SK-MEL-5 (cell line): Measurements from ENCODE around the gene ZFYVE16. TPM values are rescaled to one million over a fixed set of nuclear protein-coding genes. Genes with fewer than 3 reads are reported as not detected.
"Not testable (repeated sequence)": the region's sequence is repeated elsewhere in the genome, so short reads cannot be mapped to it uniquely, and the experiment has no call there.

ENCODE experiments used
- DNase-seq: peaks from one replicate; pipeline ENCODE4 v3.0.0-alpha.2; 2016; ENCODE audit warnings: low read depth, low spot score
- in situ Hi-C: cut with HindIII; loops from 2 replicates; pipeline ENCODE4 v1.10.0; 2016; ENCODE audit warnings: low sequenced_read_pairs, high pct_unique_total_duplicates, low pct_unique_long_range_greater_than_20kb
- polyA plus RNA-seq, 2 experiments: library from polyadenylated mRNA; depleted of rRNA; stranded (reverse); fragments of >200 nt; gene quantifications; 2 replicates each; pipeline ENCODE4 v1.2.3, GENCODE V29; 2015
- total RNA-seq: library from RNA; depleted of rRNA; stranded (reverse); fragments of >200 nt; shearing (Covaris generic); gene quantifications from 2 replicates; pipeline ENCODE4 v1.2.3, GENCODE V29; 2014; rRNA removed

Gene ZFYVE16
- 182 and 212 TPM in 2 replicates for total RNA-seq
- 116 and 185 TPM in 2 replicates for polyA plus RNA-seq (2015; cell fraction: cytosol; rRNA removed)
- 626 and 708 TPM in 2 replicates for polyA plus RNA-seq (2015; cell fraction: nucleus; rRNA removed)

DNA sequence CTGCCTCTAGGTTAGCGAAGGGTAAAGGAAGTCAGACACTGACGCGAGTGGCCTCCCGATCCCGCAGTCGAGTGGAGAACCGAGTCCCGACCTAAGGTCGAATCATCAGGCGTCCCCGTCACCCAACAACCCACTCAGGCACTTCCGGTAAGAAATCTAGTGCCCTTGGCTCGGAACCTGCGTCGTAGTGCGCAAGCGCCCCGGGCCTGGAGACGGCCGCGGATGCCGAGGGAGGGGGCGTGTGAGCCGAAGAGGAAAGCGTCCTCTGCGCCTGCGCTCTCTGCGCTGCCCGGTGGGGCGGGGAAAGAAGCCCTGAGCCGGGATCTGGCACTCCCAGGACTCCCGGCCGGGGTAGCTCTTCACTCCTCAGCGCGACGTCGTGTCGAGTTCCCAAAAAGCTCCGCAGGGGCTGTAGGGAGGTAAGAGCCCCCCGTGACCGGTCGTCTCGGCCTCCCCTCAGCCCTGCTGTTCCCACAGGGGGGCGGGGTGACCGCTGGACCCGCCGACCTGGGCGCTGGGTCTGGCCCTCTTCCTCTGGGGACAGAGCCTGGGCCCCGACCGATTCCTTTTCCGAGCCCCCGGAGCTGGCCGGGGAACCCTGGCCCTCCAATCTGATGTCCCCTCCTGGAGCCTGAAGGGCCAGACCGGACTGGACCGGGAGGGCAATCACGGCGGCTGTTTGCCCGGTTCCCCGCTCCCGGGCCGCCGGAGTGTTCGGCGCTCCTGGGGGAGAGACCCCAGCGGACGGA lies at the start of gene ZFYVE16:
ZFYVE16 (plus strand) TSS at position 330 of the 749 bp plus-strand sequence. CDS start 26,084 bp downstream, outside the sequence.
- peak; percentile 99 for DNase-seq
- in situ Hi-C loops, result no loop called here

DNA sequence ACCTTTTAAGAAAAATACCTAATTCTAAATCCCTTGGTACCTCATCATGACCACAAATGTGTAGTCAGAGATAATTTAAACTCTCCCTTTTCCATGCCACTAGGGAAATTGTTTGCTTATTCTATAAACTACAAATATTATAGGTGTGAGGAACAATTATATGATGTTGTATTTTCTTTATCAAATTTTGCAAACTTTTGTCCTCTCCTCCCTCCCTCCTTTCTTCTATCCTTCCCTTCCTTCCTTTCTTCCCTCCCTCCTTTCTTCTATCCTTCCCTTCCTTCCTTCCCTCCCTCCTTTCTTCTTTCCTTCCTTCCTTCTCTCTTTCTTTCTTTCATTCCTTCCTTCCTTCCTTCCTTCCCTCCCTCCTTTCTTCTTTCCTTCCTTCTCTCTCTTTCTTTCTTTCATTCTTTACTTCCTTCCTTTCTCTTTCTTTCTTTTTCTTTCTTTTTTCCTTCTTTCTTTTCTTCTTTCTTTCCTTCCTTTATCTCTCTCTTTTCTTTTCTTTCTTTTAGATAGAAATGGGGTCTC lies 46.9 kb upstream of the ZFYVE16 start:
- in situ Hi-C loops, result no loop called here

DNA sequence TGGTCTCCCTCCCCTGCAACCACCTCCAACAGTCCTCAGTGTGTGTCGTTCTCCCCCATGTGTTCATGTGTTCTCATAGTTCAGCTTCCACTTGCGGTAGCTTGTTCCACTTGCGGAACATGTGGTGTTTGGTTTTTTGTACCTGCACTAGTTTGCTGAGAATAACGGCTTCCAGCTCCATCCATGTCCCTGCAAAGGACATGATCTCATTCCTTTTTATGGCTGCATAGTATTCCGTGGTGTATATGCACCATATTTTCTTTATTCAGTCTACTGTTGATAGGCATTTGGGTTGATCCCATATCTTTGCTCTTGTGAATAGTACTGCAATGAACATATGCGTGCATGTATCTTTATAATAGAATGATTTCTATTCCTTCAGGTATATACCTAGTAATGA lies 43.0 kb upstream of the ZFYVE16 start:
- DNase-seq, result no peak

More for the DNA sequence above, 46.9 kb upstream of the ZFYVE16 start:
- DNase-seq, result no peak

DNA sequence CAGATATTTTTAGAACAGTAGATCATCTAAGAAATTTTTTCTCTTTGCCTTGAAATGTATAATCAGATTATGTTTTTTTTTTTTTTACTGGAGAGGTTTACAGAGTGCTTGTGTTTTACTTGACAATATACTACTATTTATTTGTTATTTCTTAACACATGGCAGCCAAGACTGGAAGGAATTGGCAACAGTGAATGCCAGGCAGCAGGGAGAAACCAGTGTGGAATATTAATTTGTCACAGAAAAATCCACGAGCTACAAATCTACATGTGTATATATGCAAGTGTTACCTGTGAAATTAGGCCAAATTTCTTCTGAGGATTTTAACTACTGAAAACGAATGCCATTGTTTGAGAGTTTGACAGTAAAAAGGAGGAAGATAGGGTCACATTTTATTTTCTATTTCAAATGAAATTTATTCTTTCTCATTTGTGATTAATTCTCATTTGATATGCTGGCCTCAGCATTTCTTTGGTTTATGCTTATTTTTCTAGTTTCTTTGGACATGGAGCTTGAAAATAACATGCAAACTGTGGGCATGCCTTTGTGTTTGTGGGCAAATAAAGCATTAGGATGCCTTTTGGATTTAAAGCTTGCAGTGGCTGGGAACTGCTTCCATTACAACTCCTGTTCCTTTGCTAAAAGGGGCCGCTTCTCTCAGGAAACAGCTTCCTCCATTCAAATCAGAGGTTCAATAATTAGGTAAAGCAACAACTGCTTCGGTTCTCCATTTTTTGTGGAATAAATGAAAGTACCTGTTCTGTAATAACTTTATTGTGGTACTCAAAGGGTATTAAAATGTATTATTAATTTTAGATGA lies 39.0 kb upstream of the ZFYVE16 start:
- DNase-seq, result peak; percentile 53
- in situ Hi-C loops, result no loop called here

More for the DNA sequence above, 43.0 kb upstream of the ZFYVE16 start:
- in situ Hi-C loops, result no loop called here

DNA sequence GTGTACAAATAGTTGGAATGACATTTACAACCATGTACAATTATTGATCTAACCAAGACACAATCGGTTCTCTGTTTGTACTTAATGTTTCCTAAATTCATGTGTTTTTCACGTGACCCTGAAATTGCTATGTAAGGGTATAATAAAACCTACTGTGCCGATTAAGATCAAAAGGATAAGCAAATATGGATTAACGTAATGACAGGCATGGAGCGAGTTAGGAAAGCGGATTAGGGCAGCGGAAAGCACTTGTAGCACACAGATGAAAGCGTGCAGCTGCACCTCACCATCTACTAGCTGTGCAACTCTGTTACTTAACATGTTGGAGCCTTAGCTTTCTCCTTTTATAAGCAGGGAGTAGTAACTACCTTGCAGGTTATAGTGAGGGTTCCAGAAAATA lies 38.3 kb upstream of the ZFYVE16 start:
- in situ Hi-C loops, result no loop called here
- DNase-seq, result peak; percentile 93

DNA sequence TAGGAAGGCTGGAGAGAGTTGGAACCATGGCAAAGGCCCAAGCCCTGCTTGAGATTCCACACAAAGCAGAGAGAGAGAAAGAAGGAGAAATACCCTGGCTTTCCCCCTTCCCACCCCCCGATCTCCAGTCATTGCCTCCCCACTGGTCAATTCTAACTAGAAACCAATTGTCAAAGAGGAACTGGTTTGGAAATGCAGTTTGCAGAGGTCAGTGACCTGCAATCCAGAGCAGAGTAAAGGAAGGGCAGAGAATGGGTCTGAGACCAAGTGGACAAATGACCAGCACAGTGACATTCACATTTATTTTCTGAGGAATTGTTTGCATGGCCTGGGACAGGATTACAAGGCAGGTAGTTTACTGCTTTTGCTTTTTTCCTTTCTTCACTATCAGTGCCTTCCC lies 37.5 kb upstream of the ZFYVE16 start:
- in situ Hi-C loops, result no loop called here
- DNase-seq, result no peak

DNA sequence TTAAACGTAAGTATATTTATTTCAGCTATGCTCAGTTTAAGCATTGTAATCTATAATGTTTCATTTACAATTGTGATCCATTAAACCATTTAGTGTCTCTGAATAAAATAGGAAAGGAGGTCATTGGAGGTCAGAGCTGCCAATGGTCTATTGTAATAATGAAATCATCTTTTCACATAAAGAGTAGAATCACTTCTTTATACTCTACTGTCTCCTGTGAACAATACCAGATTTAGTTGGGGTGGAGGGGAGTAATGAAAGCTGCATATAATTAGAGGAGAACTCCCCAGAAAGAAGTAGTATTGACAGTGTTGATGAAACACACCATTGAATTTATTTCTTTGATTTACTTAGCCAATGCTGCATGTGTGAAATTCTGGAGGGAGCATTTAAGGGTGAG lies 35.1 kb upstream of the ZFYVE16 start:
- in situ Hi-C loops, result no loop called here
- DNase-seq, result peak; percentile 90

DNA sequence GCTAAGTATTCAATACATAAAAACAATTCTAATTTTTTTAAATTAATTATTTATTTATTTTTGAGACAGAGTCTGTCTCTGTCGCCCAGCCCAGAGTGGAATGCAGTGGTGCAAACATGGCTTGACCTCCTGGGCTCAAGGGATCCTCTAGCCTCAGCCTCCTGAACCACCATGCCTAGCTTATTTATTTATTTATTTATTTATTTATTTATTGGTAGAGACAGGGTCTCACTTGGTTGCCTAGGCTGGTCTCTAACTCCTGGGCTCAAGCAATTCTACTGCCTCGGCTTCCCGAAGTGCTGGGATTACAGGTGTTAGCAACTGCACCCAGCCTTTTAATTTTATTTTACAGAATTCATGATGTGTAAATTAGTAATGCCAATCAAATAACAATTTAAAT lies 33.7 kb upstream of the ZFYVE16 start:
- no peak for DNase-seq
- in situ Hi-C loops, result no loop called here

DNA sequence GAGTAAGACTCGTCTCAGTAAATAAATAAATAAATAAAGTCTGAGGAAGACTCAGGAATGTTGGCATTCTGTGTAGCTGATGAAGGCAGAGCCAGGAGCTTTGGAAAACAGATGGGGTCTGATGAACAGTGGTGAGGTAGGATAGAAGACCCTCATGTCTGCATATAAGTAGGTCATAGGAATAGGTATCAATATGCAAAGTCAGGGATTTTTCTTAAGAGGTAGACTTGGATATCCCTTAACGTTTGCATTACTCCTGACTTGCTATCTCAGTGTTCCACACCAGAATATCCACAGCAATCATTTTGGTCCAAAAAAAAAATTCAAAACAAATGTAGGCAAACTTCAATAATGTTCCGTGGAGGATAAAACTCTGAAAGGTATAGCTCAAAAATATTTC lies 31.3 kb upstream of the ZFYVE16 start:
- in situ Hi-C loops, result no loop called here
- DNase-seq, result no peak

DNA sequence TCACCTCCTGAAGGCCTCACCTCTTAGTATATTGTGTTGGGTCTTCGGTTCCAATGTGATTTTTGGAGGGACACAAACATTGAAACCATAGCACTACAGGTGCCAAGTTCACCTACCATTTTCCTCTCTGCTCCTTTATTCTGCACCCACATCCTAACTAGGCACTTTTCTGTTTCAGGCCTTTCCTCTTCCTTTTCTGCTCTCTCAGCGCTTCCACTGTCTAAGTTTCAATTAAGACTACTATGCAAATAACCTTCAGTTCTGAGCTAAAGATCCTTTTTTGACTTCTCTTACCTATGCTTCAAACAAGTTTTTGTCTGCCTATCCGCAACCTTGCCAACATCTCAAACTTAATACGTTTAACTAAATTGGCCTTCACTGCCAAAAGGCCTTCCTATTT lies 25.4 kb upstream of the ZFYVE16 start:
- no peak for DNase-seq
- in situ Hi-C loops, result no loop called here

DNA sequence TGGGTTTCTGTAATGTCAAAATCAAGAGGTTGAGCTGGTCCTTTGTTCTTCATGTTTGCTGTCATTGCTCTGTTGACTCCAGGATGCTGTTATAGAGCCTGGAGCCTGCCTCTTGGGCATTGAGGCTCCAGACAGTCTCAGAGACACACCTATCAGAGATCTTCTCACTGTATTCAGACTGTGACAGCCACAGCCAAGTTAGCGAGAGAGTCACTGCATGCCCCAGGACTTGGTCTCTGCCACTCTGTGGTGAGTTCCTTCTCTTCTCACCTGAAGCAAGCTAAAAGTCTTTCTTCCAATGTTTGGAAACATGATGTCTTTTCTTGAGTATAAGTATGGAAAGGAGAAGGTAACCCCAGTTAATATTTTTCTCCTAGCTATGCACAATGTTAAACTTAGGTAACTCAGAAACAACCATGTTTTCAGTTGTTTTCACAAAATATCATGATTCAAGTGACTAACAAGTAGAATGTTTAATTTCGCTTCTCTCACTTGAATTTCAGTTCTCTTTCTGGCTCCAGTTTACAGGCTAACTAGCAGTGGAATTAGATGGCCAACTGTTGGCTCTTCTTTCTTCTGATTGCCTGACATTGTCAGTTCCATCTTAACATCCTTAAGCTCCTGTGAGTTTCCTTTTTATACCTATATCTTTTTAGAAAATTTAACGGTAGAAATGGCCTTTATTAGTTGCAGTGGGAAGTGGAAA lies 20.6 kb upstream of the ZFYVE16 start:
- in situ Hi-C loops, result no loop called here
- no peak for DNase-seq

DNA sequence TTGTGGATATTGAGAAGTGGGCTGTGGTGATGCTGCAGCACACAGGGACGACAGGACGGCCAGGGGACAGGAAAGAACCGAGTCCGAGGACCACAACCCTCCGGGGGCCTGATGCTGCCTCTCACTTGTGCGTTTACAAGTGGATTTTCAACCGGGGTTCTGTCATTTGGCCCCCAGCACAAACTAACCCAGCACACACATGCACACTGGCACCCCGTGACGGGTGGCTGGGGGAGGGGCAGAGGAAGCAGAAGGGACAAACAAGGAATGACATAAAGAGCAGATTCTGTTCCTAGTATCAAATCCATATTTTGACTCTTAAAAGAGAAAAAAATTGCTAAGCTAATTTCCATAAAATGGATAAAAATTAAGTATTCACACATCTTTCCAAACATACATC lies 18.3 kb upstream of the ZFYVE16 start:
- DNase-seq, result no peak
- in situ Hi-C loops, result no loop called here

DNA sequence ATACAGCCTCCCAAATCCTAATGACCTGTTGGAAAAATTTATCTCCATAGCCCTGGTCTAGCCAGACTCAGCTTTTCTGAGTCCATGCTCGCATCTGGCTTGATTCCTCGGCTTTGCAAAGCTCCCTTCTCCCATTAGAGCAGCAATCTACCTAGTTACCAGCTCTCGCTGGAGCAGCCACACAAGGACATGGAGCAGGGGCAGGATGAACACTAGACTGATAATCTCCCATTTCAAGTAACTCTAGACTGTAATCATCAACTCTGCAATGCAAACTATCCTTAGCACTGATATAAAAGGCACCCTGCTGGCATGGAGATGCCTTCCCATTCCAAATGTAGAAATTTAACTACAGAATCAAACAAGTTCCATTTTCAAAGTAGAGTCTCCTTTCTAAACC lies 17.5 kb upstream of the ZFYVE16 start:
- DNase-seq, in situ Hi-C loops: not testable (repeated sequence)

DNA sequence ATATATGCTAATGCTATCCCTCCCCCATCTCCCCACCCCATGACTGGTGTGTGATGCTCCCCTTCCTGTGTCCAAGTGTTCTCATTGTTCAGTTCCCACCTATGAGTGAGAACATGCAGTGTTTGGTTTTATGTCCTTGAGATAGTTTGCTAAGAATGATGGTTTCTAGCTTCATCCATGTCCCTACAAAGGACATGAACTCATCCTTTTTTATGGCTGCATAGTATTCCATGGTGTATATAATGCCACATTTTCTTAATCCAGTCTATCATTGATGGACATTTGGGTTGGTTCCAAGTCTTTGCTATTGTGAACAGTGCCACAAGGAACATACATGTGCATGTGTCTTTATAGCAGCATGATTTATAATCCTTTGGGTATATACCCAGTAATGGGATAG lies 16.6 kb upstream of the ZFYVE16 start:
- DNase-seq, in situ Hi-C loops: not testable (repeated sequence)

DNA sequence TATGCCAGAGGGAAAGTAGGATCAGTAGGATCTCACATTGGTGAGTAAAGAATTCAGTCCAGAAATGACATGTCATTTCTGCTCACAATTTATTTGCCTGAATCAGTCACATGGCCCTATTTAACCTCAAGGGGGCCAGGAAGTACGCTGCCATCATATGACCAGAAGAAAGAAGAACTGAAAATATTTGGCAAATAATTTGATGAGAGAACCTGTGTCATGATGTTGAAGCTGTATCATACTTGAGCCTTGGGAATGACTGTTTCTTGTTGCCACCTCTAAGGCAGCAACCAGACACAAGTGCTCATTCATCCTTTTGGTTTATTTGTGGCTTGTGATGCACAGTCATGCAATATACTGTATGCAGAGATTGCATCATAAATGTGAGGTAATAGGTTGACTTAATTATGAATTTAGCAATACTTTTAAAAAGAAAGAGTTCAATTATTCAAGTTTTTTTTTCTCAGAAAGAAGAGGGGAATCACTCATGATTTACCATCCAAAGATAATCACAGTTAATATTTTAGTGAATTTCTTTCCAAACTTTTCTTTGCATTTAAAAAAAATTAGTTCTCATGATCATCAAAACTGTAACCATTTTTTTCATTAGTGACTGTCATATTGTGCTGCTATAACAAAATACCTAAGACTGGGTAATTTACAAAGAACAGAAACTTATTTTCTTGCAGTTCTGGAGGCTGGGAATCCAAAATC lies 8.2 kb upstream of the ZFYVE16 start:
- in situ Hi-C loops, result no loop called here
- peak; percentile 100 for DNase-seq

DNA sequence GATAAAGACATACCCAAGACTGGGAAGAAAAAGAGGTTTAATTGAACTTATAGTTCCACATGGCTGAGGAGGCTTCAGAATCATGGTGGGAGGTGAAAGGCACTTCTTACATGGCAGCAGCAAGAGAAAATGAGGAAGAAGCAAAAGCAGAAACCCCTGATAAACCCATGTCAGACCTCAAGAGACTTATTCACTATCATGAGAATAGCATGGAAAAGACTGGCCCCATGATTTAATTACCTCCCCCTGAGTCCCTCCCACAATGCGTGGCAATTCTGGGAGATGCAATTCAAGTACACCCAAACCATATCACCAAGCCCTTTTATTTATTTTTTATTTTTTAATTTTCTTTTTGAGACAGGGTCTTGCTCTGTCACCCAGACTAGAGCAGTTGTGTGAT lies 7.5 kb upstream of the ZFYVE16 start:
- in situ Hi-C loops, result not testable (repeated sequence)
- peak; percentile 75 for DNase-seq

DNA sequence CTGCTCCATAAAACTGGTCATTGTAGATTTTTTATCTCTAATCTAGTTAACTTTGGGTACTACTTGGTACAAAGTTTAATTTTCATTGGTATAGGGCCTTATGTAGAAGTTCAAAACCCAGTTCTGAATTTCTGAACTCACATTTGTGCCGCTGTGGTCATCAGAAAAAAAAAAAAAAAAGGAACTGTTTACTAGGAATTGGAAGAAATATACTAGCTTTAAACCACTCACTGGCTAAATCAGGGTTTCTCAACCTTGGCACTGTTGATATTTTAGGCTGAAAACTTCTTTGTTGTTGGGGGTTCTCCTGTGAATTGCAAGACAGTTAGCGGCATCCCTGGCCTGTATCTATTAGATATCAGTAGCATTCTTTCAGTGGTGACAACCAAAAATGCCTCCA lies 4.1 kb upstream of the ZFYVE16 start:
- in situ Hi-C loops, result no loop called here
- DNase-seq, result no peak
